Sciatic nerve (tissue), 2 donors: ENCODE measurements around the gene PUS7. TPM values are rescaled to one million over a fixed set of nuclear protein-coding genes. Genes with fewer than 3 reads are reported as not detected.
"Not testable (repeated sequence)": the region's sequence is repeated elsewhere in the genome, so short reads cannot be mapped to it uniquely, and the experiment has no call there.

Experiments used
- ATAC-seq: fragments of 200-7000 bp; cut with Tn5 transposase; one replicate; pipeline ENCODE4 v1.9.1; 2020; ENCODE audit warnings: mild to moderate bottlenecking, moderate library complexity
- DNase-seq: peaks from one replicate; pipeline ENCODE4 v3.0.0-alpha.2; 2020; ENCODE audit warnings: low spot score
- intact Hi-C: fragments of 100-400 bp; cut with DNase I; formaldehyde crosslinking; loops from one replicate; pipeline ENCODE4 v1.14.2; 2022
- total RNA-seq: library from RNA; stranded (reverse); fragmentation: NEBNext Ultra II Directional; extraction: Animal tissue kit (Norgen Biotek cat#: 25700); gene quantifications from one replicate; pipeline ENCODE4 v1.2.1, GENCODE V29; 2021
- donor health status: DM: no; HTN: no; CAD: no.
- donor health status: DM: no; HTN: no; CAD: no.

The PUS7 gene
- total RNA-seq, 1 donor from 2014 or later = 14.4 TPM

- intact Hi-C loops = no loop called here
- ATAC-seq (no peak), DNase-seq (no peak)
Measured at GRCh38 chr7:105454921-105455320, 67.2 kb downstream of the PUS7 start.

- ATAC-seq (no peak), DNase-seq (no peak)
- intact Hi-C loops = no loop called here
Measured at GRCh38 chr7:105454095-105454747, 67.8 kb downstream of the PUS7 start.

GRCh38 chr7:105452085-105452484 lies 70.0 kb downstream of the PUS7 start:
- no peak for DNase-seq
- no peak for ATAC-seq
- intact Hi-C loops = no loop called here

GRCh38 chr7:105450870-105451269 lies 71.2 kb downstream of the PUS7 start:
- ATAC-seq, intact Hi-C loops, DNase-seq: not testable (repeated sequence)

- DNase-seq (no peak), ATAC-seq (no peak)
- intact Hi-C loops = no loop called here
Measured at GRCh38 chr7:105450177-105450861, 71.8 kb downstream of the PUS7 start.

- DNase-seq = no peak
- ATAC-seq = no peak
- intact Hi-C loops = no loop called here
Measured at GRCh38 chr7:105448181-105448580, 73.9 kb downstream of the PUS7 start.

- intact Hi-C loops = no loop called here
- ATAC-seq = no peak
- no peak for DNase-seq
Measured at GRCh38 chr7:105444342-105444987, 77.6 kb downstream of the PUS7 start.

- intact Hi-C loops, DNase-seq, ATAC-seq: not testable (repeated sequence)
Measured at GRCh38 chr7:105442214-105442613, 79.9 kb downstream of the PUS7 start.

GRCh38 chr7:105439174-105439893 lies 82.7 kb downstream of the PUS7 start:
- DNase-seq (no peak), ATAC-seq (no peak)
- intact Hi-C loops = no loop called here

- DNase-seq (no peak), ATAC-seq (no peak)
- intact Hi-C loops = no loop called here
Measured at GRCh38 chr7:105438847-105439173, 83.3 kb downstream of the PUS7 start.

GRCh38 chr7:105438254-105438653 lies 83.8 kb downstream of the PUS7 start:
- ATAC-seq (no peak), DNase-seq (no peak)
- intact Hi-C loops = no loop called here

- intact Hi-C loops, ATAC-seq, DNase-seq: not testable (repeated sequence)
Measured at GRCh38 chr7:105437356-105437755, 84.7 kb downstream of the PUS7 start.

GRCh38 chr7:105429746-105430612 lies 92.1 kb downstream of the PUS7 start:
- ATAC-seq = peak; percentile 45
- no peak for DNase-seq
- intact Hi-C loops = no loop called here

GRCh38 chr7:105426606-105427146 lies 95.4 kb downstream of the PUS7 start:
- DNase-seq = no peak
- intact Hi-C loops = no loop called here
- no peak for ATAC-seq

- intact Hi-C loops = no loop called here
- ATAC-seq (no peak), DNase-seq (no peak)
Measured at GRCh38 chr7:105423987-105424386, 98.1 kb downstream of the PUS7 start.

GRCh38 chr7:105413887-105414437 lies 108.1 kb downstream of the PUS7 start:
- DNase-seq = no peak
- ATAC-seq = no peak
- intact Hi-C loops = no loop called here

GRCh38 chr7:105410774-105411173 lies 111.3 kb downstream of the PUS7 start:
- ATAC-seq, intact Hi-C loops, DNase-seq: not testable (repeated sequence)

GRCh38 chr7:105409775-105410174 lies 112.3 kb downstream of the PUS7 start:
- DNase-seq, ATAC-seq, intact Hi-C loops: not testable (repeated sequence)
